SW480 (cell line): ENCODE measurements around the gene CETN2.
"Not testable (repeated sequence)": the region's sequence is repeated elsewhere in the genome, so short reads cannot be mapped to it uniquely, and the experiment has no call there.

ENCODE experiments used
- DNase-seq: peaks from one replicate; pipeline ENCODE4 v3.0.0-alpha.2; 2016; ENCODE audit warnings: low spot score

The CETN2 gene

GRCh38 chrX:152832520-152832919 lies 2.0 kb upstream of the CETN2 start:
- DNase-seq: no peak

GRCh38 chrX:152831391-152831790 lies 834 bp upstream of the CETN2 start:
- DNase-seq: no peak

- no peak for DNase-seq
These were observed 5.6 kb downstream of the CETN2 start for GRCh38 chrX:152824841-152825374.

- DNase-seq: no peak
These were observed 6.9 kb downstream of the CETN2 start for GRCh38 chrX:152823657-152824056.

GRCh38 chrX:152822383-152823086 lies 8.0 kb downstream of the CETN2 start:
- no peak for DNase-seq

- DNase-seq: peak; percentile 34
These were observed 9.3 kb downstream of the CETN2 start for GRCh38 chrX:152821145-152821765.

GRCh38 chrX:152819732-152820131 lies 10.8 kb downstream of the CETN2 start:
- no peak for DNase-seq

GRCh38 chrX:152819266-152819665 lies 11.3 kb downstream of the CETN2 start:
- DNase-seq: no peak

- DNase-seq: no peak
These were observed 12.2 kb downstream of the CETN2 start for GRCh38 chrX:152818356-152818755.

- DNase-seq: peak; percentile 38
These were observed 13.3 kb downstream of the CETN2 start for GRCh38 chrX:152817078-152817764.

GRCh38 chrX:152814048-152814447 lies 16.5 kb downstream of the CETN2 start:
- DNase-seq: no peak

GRCh38 chrX:152813206-152813605 lies 17.4 kb downstream of the CETN2 start:
- DNase-seq: no peak

GRCh38 chrX:152810403-152810802 lies 20.2 kb downstream of the CETN2 start:
- DNase-seq: no peak

GRCh38 chrX:152806035-152806434 lies 24.5 kb downstream of the CETN2 start:
- no peak for DNase-seq

GRCh38 chrX:152798945-152799344 lies 31.6 kb downstream of the CETN2 start:
- DNase-seq: no peak

GRCh38 chrX:152787062-152787461 lies 43.5 kb downstream of the CETN2 start:
- DNase-seq: not testable (repeated sequence)
